ENCODE measurements around the gene ABR. TPM values are rescaled to one million over a fixed set of nuclear protein-coding genes. Genes with fewer than 3 reads are reported as not detected.
"Not testable (repeated sequence)": the region's sequence is repeated elsewhere in the genome, so short reads cannot be mapped to it uniquely, and the experiment has no call there.

Gene ABR
- polyA plus RNA-seq, 1 experiment, result 65.4 TPM

GRCh38 chr17:1076299-1076981 lies 103.3 kb downstream of the ABR start:
- no peak for TF ChIP-seq CTCF (IDR thresholded peaks at IDR 0.05; ENCODE audit: insufficient read depth, low read depth, low read length)
- POLR2A ChIA-PET, result interaction anchor here (0.8 kb wide), 1 partner anchor 18 kb away, joined by 5 read pairs; no protein-coding TSS in a partner anchor
- H3K36me3 ChIP-seq (ENCODE audit: control insufficient read depth, insufficient read depth, low read length), result peaks cover 14% of the 10 kb centered on the region
- CTCF ChIA-PET, result interaction anchor here (1.0 to 2.6 kb wide), 2 partner anchors 20 to 131 kb away, joined by 3 to 12 read pairs; no protein-coding TSS in a partner anchor
- H3K27me3 ChIP-seq (ENCODE audit: control insufficient read depth, insufficient read depth, low read length), result no peaks in the 10 kb centered on the region
- no peak overlapping the region for H3K4me3 ChIP-seq (ENCODE audit: low read depth, low read length)
- no peak for DNase-seq (ENCODE audit: low read depth)

- POLR2A ChIA-PET, result no interaction called here
- CTCF ChIA-PET, result interaction anchor here (2.5 to 2.6 kb wide), 2 partner anchors 18 to 19 kb away, joined by 10 to 12 read pairs; no protein-coding TSS in a partner anchor
- H3K27me3 ChIP-seq (ENCODE audit: control insufficient read depth, insufficient read depth, low read length), result no peaks in the 10 kb centered on the region
- TF ChIP-seq CTCF (IDR thresholded peaks at IDR 0.05; ENCODE audit: insufficient read depth, low read depth, low read length), result no peak
- no peak for DNase-seq (ENCODE audit: low read depth)
- no peak overlapping the region for H3K4me3 ChIP-seq (ENCODE audit: low read depth, low read length)
- H3K36me3 ChIP-seq (ENCODE audit: control insufficient read depth, insufficient read depth, low read length), result peaks cover 13% of the 10 kb centered on the region
Measured at GRCh38 chr17:1074886-1075605, 104.7 kb downstream of the ABR start.

- H3K4me3 ChIP-seq (ENCODE audit: low read depth, low read length); H3K27me3 ChIP-seq (ENCODE audit: control insufficient read depth, insufficient read depth, low read length); POLR2A ChIA-PET; DNase-seq (ENCODE audit: low read depth): not testable (repeated sequence)
- CTCF ChIA-PET, result interaction anchor here (2.5 kb wide), 1 partner anchor 17 kb away, joined by 10 read pairs; no protein-coding TSS in a partner anchor
- peaks cover 11% of the 10 kb centered on the region for H3K36me3 ChIP-seq (ENCODE audit: control insufficient read depth, insufficient read depth, low read length)
Measured at GRCh38 chr17:1073963-1074625, 105.7 kb downstream of the ABR start.

GRCh38 chr17:1073241-1073962 lies 106.4 kb downstream of the ABR start:
- ChIA-PET CTCF (interaction anchor here (2.5 kb wide), 1 partner anchor 17 kb away, joined by 10 read pairs; no protein-coding TSS in a partner anchor), POLR2A (no interaction called here)
- TF ChIP-seq CTCF (IDR thresholded peaks at IDR 0.05; ENCODE audit: insufficient read depth, low read depth, low read length), result no peak
- DNase-seq (ENCODE audit: low read depth), result no peak
- no peaks in the 10 kb centered on the region for H3K27me3 ChIP-seq (ENCODE audit: control insufficient read depth, insufficient read depth, low read length)
- peaks cover 11% of the 10 kb centered on the region for H3K36me3 ChIP-seq (ENCODE audit: control insufficient read depth, insufficient read depth, low read length)
- no peak overlapping the region for H3K4me3 ChIP-seq (ENCODE audit: low read depth, low read length)

GRCh38 chr17:1072551-1072961 lies 107.2 kb downstream of the ABR start:
- DNase-seq (ENCODE audit: low read depth), result no peak
- Histone ChIP-seq H3K27me3 (ENCODE audit: control insufficient read depth, insufficient read depth, low read length) (no peaks in the 10 kb centered on the region), H3K4me3 (ENCODE audit: low read depth, low read length) (no peak overlapping the region), H3K36me3 (ENCODE audit: control insufficient read depth, insufficient read depth, low read length) (peaks cover 12% of the 10 kb centered on the region)
- POLR2A ChIA-PET, result no interaction called here
- CTCF ChIA-PET, result interaction anchor here (1.2 to 2.5 kb wide), 2 partner anchors 13 to 16 kb away, joined by 3 to 10 read pairs; no protein-coding TSS in a partner anchor
- TF ChIP-seq CTCF (IDR thresholded peaks at IDR 0.05; ENCODE audit: insufficient read depth, low read depth, low read length), result no peak

Data from BJ (cell line).